HG02571 (cell line): ENCODE measurements around the gene NOX5.

Experiments
- ATAC-seq: cut with Tn5 transposase; IDR thresholded peaks from one replicate; pipeline ENCODE4 v1.9.1; 2021; ENCODE audit warnings: mild to moderate bottlenecking, moderate library complexity; ENCODE audit not compliant: unreplicated experiment

NOX5 gene

DNA sequence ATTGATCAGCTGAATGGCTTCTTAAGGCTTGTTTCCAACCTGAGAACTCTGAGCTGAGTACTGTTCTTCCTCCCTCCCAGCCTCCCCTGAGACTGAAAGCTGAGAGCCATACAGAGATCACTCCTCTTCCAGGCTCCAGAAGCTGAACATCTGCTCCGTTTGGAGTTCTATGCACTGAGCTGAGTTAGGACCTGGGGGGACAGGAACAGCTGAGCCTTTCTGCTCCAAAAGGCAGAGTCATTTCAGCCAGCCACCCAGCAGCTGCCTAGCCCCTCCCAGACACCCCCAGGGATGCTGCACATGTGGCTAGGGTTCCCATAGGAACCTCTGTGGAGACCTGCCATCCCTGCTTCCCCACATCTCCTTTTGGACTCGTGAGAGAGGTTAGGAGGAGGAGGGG, 81.7 kb downstream of the NOX5 start:
- ATAC-seq: no peak

DNA sequence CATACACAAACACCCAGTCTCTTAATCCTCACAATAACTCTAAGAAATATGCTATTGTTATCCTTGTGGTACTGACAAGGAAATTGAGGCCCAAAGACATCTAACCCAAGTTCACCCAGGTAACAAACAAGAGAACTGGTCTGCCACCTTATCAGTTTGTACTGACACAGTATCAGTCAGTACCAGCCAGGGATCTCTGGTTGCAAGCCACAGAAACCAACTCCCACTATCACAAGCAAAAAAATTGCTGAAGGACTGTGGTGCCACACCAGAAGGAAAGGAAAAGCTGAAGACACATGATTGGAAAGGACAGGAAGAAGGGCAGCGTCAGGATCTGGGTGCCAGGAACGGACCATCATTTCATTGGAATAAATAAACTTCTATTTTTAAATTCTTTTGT, 82.1 kb downstream of the NOX5 start:
- no peak for ATAC-seq

DNA sequence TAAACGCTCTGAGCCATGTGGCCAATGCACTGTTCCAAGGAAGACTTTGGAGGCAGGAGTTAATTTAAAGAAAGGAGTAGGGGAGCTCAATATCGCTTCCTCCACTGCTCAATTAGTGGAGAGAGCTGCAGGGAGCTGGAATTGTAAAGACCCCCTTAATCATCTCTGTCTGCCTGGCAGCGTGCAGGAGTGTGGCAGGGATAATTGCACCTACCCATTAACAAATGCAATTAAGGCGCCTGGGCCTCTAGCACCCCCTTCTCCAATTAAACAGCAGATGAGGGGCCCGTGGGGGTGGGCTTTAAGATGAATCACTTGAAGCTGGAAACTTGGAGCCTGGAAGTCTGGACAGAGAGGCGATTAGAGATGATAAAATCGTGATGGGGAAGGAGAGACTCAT, 84.3 kb downstream of the NOX5 start:
- ATAC-seq: no peak

DNA sequence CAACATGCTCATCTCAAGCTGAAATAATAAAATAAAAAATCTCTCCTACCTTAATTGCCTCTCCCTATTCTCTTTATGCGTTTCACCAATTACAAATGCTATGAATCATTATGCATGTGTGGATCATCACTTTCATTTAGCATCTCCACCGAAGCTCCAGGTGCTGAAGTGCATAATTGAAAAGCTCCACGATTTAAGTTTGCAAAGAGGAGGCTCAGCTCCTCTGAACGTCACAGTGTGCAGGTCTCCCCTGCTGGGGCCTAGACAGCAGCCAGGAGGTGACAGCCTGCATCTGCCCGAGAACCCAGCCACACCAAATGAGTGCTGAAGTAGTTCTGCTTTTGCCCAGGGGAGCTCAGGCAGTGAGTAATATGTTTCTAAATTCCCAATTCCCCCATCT, 85.4 kb downstream of the NOX5 start:
- no peak for ATAC-seq

DNA sequence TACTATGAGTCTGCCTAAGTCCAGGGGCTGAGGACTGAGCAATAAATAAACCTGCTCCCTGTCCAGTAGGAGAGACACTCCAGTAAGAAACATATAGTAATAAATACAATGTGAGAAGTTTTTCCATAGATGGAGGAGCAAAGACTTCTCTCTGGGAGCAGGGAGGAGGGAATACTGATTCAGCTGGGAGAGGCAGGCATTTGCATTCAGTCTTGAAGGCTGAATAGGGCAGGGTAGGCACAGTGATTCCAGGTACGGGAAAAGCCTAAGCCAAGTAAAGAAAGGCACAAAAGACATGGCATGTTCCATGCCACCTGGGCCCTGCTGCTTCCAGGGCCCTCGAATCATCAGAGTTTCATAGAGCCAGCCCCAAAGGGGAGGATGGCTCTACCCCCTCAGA, 86.3 kb downstream of the NOX5 start:
- ATAC-seq: no peak

DNA sequence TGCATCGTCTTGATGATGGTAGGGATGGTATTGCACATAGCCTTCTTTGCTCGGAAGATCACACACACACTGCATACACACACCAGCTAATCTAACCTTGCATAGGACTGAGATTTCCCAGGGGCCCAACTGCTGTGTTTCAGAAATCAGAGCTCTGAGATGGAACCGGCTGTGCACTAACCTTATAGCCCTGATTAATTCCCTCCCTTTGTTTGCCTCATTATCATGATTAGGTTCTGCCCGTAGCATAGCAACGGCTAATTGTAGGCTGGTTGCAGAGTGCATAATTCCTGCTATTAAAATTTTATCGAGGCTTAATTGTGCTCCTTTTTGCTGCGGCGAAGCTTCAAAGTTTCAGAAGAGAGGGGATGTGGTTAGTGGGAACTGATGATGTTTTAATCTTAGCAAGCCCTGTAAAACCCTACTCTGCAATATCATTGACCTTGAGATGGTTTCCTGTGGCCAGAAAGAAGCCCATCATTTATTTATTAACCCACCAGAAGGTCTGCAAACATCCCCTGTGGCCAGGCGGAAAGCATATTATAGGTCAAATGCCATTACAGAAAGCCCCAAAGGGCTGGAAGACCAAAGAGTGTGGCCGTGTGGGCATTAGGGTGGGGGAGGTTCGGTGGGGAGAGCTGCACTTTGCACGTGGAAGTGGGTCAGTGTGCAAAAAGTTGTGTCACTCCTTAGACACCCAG, 89.7 kb downstream of the NOX5 start:
- no peak for ATAC-seq

DNA sequence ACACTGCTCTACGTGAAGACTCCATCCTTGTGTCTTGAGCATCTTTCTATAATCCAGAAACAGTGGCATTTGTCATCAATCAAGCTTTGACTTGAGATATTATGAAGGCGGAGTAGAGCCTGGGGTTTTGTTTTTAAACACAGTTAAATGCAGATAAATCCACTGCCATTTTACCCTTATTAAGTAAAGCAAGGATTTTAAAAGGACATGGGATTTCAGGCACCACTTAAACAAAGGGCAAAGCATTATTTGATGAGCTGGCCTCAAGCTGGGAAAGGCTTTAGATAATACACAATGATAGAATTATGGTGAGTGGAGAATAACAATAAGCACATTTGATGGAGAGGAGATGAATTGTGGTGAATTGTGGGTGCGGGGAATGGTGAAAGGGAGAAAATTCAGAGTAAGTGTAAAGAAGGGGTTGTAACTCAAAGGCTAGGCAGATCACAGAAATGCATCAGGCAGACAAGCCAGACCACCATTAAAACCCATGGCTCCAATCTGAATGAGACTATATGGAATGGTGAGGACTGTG, 91.0 kb downstream of the NOX5 start:
- no peak for ATAC-seq

DNA sequence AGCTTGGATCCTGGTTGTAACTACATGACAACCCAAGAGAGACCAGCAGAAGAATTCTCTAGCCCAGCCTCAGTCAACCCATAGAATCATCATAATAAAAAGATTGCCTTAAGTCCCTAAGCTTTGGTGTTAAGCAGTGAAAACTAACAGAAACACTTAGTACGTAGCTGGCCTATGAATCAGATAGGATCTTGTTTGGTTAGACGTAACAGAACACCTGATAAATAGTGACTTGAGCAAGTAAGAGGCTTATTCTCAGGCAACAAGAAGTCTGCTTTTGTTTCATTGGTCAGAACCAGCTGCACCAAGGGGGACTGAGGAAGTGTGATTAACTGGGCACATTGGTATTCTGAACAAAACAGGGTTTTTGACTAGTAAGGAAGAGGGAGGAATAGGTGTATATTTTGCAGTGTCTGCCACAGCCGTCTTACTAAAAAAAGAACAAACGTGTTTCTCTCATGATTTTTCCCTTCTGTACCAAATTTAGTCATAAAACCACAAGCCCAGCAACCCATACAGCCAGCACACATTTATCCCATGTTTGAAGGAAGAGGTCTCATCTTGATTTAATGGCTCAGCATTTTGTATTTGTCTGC, 92.6 kb downstream of the NOX5 start:
- ATAC-seq: no peak
